ENCODE data around the gene SDE2. TPM values are rescaled to one million over a fixed set of nuclear protein-coding genes. Genes with fewer than 3 reads are reported as not detected.

The SDE2 gene
- total and polyA plus RNA-seq, 12 donors = 3.1 to 20.3 (median 13.1) TPM

DNA sequence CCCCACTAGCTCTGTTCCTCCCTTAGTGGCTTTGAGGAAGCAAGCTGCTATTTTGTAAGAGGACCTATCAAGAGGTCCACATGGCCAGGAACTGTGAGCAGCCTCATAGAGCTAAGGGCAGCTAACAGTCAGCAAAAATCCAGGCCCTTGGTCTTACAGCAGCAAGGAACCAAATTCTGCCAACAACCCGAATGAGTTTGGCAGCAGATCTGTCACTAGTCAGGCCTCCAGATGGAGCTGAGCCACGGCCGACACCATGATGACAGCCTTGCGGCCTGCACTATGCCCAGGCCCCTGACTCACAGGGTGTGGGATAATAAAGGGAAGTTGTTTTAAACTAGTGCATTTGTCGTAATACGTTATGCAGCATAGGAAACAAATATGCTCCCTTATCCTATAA lies 35.3 kb upstream of the SDE2 start:
- peak; percentile 91 to 99 (median 94) for ATAC-seq
- intact Hi-C loops (cut with DNase I) = no loop called here

DNA sequence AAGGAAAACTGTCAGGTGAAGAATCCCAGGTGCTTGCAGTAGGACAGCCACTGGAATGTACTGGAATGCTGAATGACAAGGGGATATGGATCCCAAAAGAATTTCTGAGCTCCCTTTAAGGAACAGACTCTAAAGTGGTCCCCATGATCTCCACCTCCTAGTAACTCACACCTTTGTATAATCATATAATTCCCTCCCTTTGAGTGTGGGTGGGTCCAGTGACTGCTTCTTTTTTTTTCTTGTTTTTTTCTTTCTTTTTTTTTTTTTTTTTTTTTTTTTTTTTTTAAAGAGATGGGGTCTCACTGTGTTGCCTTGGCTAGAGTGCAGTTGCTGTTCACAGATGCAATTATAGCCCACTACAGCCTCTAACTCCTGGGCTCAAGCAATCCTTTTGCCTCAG lies 34.8 kb upstream of the SDE2 start:
- H3K4me1 ChIP-seq = peaks cover 0 to 57% (median 0%) of the 10 kb centered on the region in 9 donors
- DNase-seq = no peak
- TF ChIP-seq, protein P1, sequence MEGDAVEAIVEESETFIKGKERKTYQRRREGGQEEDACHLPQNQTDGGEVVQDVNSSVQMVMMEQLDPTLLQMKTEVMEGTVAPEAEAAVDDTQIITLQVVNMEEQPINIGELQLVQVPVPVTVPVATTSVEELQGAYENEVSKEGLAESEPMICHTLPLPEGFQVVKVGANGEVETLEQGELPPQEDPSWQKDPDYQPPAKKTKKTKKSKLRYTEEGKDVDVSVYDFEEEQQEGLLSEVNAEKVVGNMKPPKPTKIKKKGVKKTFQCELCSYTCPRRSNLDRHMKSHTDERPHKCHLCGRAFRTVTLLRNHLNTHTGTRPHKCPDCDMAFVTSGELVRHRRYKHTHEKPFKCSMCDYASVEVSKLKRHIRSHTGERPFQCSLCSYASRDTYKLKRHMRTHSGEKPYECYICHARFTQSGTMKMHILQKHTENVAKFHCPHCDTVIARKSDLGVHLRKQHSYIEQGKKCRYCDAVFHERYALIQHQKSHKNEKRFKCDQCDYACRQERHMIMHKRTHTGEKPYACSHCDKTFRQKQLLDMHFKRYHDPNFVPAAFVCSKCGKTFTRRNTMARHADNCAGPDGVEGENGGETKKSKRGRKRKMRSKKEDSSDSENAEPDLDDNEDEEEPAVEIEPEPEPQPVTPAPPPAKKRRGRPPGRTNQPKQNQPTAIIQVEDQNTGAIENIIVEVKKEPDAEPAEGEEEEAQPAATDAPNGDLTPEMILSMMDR (IDR thresholded peaks at IDR 0.05) = no peak

More for the DNA sequence above, 35.3 kb upstream of the SDE2 start:
- WGBS, 2 donors = 24 to 27% methylated on average over 6 of the region's 6 CpGs
- Histone ChIP-seq H3K36me3 (no peaks in the 10 kb centered on the region), H3K4me1 (peaks cover 0 to 52% (median 0%) of the 10 kb centered on the region in 9 donors), H3K27ac (peak overlapping the region in 9 of 10 donors; percentile 47 to 90 (median 72)), H3K4me3 (no peak overlapping the region), H3K27me3 (no peaks in the 10 kb centered on the region), H3K9me3 (no peaks in the 10 kb centered on the region)
- TF ChIP-seq, protein P1 (IDR thresholded peaks at IDR 0.05) = no peak
- DNase-seq = peak; percentile 83 to 84

DNA sequence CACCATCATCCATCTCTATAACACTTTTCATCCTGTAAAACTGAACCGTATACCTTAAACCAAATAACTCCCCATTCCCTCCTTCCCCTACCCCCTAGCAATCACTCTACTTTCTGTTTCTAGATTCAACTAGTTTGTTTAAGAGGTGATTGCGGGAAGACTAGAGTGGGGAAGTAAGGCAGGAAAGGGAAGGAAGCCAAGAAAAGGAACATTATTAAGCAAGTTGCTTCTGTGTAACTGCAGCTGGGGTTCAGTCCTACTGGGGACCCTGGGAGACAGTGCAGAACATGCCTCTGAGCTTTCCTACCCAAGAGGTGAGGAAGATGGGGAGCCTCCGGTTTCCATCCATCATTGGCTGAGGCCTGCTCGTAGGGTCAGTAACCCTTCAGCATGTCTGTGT lies 34.4 kb upstream of the SDE2 start:
- Histone ChIP-seq H3K27ac (peak overlapping the region in 9 of 10 donors; percentile 47 to 90 (median 72)), H3K27me3 (no peaks in the 10 kb centered on the region), H3K4me3 (peak overlapping the region in 1 of 10 donors; percentile 10), H3K4me1 (peaks cover 0 to 61% (median 0%) of the 10 kb centered on the region in 9 donors), H3K9me3 (no peaks in the 10 kb centered on the region), H3K36me3 (no peaks in the 10 kb centered on the region)
- intact Hi-C loops (cut with DNase I) = no loop called here
- TF ChIP-seq, protein P1 (IDR thresholded peaks at IDR 0.05) = no peak
- WGBS, 2 donors = 85 to 91% methylated on average over 4 of the region's 4 CpGs
- peak in 1 of 2 donors; percentile 9 for DNase-seq
- peak; percentile 6 to 62 (median 48) for ATAC-seq

More for the DNA sequence above, 34.8 kb upstream of the SDE2 start:
- Histone ChIP-seq H3K36me3 (no peaks in the 10 kb centered on the region), H3K27ac (peak overlapping the region in 9 of 10 donors; percentile 47 to 90 (median 72)), H3K27me3 (no peaks in the 10 kb centered on the region), H3K4me3 (peak overlapping the region in 1 of 10 donors; percentile 10), H3K9me3 (no peaks in the 10 kb centered on the region)
- peak in 1 of 8 donors; percentile 14 for ATAC-seq
- intact Hi-C loops (cut with DNase I) = no loop called here

DNA sequence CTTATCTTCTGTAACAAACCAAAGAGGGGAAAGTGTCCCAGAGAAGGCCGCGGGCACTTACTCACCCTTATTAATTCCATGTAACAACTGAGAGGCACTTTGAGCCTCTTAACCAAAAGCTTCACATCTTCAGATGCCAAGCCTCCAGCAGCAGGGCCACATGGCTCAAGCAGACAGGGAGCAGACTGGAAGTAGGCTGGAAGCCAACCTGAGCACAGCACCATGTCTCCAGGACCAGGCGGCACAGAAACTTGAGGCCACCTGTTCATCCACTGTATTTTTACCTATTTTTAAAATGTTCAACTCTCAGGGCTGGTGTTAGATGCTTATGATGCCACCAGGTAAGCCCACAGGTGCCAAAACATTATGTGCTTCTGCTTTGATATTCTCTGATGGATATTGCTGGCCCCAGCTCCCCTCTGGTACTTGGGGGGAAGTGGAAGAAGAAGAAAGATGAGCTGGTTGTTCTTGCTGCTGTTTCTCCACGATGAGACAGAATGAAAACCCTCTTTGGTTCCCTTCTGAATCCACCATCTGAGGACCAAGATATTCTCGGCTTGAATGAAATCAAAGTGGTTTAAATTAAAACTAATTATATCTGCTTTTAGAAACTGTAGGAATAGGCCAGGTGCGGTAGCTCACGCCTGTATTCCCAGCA lies 30.6 kb upstream of the SDE2 start:
- H3K27me3 ChIP-seq = no peaks in the 10 kb centered on the region
- ATAC-seq (no peak), DNase-seq (no peak)
- H3K36me3 ChIP-seq = no peaks in the 10 kb centered on the region
- H3K9me3 ChIP-seq = no peaks in the 10 kb centered on the region
- TF ChIP-seq, protein P1 (IDR thresholded peaks at IDR 0.05) = no peak
- intact Hi-C loops (cut with DNase I) = loop anchor here in 1 of 10 donors (1.0 kb wide), 1 partner anchor 12 kb away; no protein-coding TSS in a partner anchor
- 91 to 92% methylated on average over 7 of the region's 7 CpGs for WGBS, 2 donors
- H3K4me1 ChIP-seq = peaks cover 0 to 49% (median 0%) of the 10 kb centered on the region in 9 donors
- H3K4me3 ChIP-seq = no peak overlapping the region
- H3K27ac ChIP-seq = peak overlapping the region in 1 of 10 donors; percentile 69
